Mesenteric fat pad (tissue), 1 donor: ENCODE results near the gene SLC25A33. TPM values are rescaled to one million over a fixed set of nuclear protein-coding genes. Genes with fewer than 3 reads are reported as not detected.
"Not testable (repeated sequence)": the region's sequence is repeated elsewhere in the genome, so short reads cannot be mapped to it uniquely, and the experiment has no call there.

Experiments used
- DNase-seq: peaks from one replicate; pipeline ENCODE4 v3.0.0-alpha.2; 2020; ENCODE audit warnings: low spot score
- total RNA-seq: library from RNA; stranded (reverse); fragmentation: NEBNext Ultra II Directional; extraction: Animal tissue kit (Norgen Biotek cat#: 25700); gene quantifications from one replicate; pipeline ENCODE4 v1.2.1, GENCODE V29; 2021
- donor health status: DM: yes; HTN: yes; CAD: no.

SLC25A33 gene
- total RNA-seq, 1 donor from 2014 or later = 7.5 TPM

GRCh38 chr1:9538669-9539164 is 548 bp upstream of the SLC25A33 start:
- no peak for DNase-seq

DNA sequence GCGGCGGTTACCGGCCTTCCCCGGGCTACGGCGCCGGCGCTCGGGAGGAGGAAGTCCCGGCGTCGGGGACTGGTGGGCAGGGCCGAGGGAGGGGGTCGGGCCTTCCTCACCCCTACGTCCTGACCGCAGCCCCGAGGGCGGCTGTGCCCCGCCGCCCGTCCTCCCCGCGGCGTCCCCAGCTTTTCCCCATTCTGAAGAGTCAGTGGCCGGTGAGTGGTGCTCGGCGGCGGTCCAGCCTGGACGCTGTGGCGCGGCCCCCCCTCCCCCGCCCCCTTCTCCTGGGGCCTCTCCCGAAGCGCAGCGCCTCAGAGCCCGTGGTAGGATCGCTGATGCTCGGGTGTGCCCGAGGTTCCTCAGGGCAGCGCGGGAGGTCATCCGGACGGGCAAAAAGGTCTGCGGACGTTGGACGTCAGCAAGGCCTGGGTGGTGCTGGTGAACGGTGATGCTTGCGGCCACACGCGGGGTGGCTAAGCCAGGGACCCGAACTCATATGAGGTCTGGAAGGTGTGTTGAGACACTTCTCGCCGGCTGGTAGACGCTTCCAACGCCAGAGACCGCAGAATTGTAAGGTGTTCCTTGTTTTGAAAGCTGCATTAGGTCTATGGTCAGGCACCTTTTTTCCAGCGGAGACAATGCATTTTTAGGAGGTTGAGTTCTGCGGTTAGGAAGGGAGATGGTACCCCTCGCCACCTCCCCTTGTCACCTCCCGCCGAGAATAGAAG is 725 bp downstream of the SLC25A33 start:
- DNase-seq = no peak

- DNase-seq = no peak
These were observed 3.2 kb downstream of the SLC25A33 start for GRCh38 chr1:9542430-9542829.

- no peak for DNase-seq
These were observed 5.7 kb downstream of the SLC25A33 start for GRCh38 chr1:9544926-9545325.

DNA sequence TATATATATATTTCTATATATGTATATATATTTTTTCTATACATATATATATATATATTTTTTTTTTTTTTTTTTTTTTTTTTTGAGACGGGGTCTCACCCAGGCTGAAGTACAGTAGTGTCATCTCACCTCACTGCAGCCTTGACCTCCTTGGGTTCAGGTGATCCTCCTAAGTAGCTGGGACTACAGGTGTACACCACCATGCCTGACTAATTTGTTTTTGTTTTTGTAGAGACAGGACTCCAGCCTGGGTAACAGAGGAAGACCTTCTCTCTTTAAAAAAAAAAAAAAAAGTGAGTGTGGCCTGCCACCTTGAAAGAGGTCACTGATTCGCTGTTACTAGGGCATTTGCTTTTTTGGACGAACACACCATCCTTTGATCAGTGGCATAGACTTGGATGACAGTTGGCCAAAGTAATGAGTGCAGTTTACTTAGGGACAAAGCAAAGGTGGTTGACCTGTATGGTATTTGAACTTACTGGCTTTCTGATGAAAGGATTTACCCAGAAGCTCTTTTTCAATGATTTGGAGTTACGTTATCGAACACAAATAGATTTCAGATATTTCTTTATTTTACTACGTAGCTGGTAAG is 10.8 kb downstream of the SLC25A33 start:
- DNase-seq = no peak

DNA sequence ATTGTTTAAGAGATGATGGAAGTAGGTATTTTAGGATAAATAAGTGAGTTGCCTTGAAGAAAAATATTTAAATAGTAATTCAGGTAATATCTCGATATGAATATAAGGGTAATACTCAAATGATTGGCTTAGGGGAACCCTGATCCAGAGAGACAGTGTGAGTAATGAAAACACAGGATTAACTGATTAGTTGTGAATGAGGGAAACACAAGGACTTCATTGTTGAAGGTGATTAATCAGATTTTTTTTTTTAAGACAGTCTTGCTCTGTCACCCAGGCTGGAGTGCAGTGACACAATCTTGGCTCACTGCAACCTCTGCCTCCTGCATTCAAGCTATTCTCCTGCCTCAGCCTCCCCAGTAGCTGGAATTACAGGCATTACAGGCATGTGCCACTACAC is 12.7 kb downstream of the SLC25A33 start:
- no peak for DNase-seq

DNA sequence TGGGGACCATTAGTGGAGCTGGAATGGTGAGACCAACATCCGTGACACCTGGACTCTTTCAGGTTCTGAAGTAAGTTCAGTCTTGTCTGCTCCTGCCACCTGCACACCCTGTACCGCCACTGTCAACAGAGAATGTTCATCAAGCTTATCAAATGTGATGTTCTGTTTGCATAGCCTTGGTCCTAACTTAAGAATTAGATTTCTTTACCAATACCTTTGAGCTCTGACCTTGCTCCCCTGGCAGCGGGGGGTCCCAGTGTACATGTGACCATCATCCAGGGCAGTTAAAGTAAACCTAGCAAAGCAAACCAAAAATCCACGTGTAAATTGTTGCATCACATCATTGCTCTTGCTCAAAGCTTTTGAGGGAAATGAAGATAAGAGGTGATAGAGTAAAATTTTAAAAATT is 14.5 kb downstream of the SLC25A33 start:
- DNase-seq = no peak

DNA sequence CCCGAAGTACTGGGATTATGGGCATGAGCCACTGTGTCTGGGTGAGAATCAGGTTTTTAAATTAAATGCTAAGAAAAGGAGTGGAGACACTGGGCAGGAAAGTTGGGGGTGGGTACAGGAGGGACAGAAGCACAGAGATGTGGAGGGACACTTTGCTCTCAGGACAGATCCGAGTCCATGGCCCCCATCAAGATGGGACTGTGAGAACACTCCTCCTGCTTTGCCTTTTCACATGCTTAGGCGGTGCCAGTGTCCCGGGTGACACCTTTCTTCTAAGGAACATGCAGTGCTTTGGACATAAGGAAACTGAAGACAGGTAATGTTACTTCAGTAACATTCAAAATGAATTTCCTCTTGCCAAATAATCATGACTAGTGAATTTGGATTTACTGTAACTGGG is 16.7 kb downstream of the SLC25A33 start:
- peak; percentile 3 for DNase-seq

DNA sequence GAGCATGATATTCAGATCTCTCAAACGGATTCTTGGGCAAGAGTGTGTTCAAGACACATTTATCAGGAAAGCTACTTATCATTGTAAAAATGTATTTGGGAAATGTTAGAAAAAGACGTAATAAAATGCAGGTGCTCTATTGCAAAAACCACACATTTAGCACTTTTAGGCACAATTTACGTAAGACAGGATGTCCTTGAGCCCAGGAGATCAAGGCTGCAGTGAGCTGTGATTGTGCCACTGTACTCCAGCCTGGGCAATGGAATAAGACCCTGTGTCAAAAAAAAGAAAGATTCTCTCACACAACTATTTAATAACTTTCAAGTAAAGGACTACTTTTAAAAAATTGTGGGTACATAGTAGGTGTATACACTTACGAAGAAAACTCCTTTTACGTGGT is 18.4 kb downstream of the SLC25A33 start:
- no peak for DNase-seq

DNA sequence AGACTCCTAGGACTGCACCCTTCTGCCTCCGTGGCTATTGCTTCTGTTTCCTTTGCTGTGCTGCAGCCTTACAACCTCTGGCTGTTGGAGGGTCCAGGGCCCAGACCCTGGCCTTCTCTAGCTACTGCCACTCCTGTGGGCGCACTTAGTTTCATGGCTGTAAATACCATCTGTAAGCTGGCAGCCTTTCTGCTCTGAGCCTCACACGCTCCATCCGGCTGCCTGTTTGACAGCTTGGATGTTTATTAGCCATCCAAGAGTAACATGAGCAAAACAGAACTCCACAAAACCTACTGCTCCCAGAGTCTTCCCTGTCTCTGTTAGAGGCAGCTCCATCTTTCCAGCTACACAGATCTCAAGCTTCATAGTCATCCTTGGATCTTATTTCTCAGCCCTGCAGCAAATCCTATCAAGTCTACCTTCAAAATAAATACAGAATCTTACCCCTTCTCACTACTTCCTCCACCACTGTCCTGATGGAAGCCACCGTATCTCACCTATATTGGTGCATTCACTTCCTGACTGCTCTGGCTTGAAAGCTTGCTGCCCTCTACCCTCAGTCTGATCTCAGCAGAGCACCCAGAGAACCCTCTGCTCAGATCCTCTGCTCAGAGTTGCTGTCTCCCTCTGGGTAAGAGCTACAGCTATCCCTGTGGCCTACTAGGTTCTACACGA is 19.1 kb downstream of the SLC25A33 start:
- no peak for DNase-seq

GRCh38 chr1:9558946-9559545 is 19.8 kb downstream of the SLC25A33 start:
- DNase-seq = no peak

GRCh38 chr1:9559673-9560072 is 20.4 kb downstream of the SLC25A33 start:
- DNase-seq = no peak

DNA sequence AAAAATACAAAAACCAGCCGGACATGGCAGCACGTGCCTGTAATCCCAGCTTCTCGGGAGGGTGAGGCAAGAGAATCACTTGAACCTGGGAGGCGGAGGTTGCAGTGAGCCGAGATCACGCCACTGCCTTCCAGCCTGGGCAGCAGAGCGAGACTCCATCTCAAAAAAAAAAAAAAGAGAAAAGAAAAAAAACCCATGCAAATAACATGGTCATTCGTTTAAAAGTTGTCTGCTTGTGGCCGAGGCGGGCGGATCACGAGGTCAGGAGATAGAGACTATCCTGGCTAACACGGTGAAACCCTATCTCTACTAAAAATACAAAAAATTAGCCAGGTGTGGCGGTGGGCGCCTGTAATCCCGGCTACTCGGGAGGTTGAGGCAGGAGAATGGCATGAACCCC is 20.8 kb downstream of the SLC25A33 start:
- DNase-seq = not testable (repeated sequence)

DNA sequence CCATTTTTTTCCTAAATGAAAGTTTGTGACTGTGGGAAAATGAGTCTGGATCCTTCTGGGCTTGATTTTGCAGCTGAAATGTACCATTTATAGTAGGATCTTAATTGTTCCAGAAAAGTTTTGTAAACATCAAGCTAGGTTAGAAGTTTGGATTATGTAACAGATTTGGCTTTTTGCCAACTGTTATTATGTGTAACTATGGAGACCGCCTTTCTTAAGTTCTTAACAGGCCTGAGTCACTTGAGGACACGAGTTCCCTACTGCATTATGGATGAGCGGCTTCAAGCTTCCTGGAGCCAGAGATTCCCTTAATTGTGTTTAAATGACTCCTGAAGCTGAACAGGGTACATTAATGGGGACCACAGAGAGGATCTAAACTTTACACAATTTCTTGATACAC is 22.2 kb downstream of the SLC25A33 start:
- no peak for DNase-seq

DNA sequence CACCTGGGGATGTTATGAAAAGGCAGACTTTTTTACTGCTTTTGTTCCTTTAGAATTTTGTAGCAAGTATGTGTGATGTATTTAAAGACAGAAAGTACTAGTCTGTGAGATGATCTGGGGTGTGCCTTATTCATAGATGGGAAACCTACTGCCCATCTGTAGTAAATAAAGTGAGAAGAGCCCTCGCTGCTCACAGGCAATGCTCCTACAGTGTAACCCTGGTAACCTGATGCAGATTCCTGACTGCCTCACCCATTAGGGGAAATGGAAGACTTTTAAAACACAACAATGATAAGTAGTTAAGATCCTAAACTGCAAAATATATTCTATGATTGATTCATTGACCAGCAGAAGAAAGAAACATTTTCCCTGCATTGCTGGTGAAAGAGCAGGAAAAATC is 30.0 kb downstream of the SLC25A33 start:
- no peak for DNase-seq

GRCh38 chr1:9570886-9571529 is 31.7 kb downstream of the SLC25A33 start:
- DNase-seq = not testable (repeated sequence)

DNA sequence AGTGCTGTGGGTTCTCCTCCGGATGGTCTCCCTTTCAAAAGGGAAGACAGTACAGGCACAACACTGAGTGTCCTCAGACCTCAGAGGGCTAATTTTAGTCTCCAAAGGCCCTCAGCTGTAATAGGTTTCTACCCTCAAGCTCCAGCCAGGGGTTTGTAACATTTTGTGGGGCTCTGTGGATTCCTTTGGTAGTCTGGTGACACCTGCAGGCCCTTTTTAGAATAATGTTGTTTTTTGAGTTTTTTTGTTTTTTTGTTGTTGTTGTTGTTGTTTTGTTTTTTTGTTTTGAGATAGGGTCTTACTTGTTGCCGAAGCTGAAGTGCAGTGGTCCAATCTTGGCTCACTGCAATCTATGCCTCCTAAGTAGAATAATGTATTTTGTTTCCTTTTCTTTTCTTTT is 34.5 kb downstream of the SLC25A33 start:
- DNase-seq = no peak

GRCh38 chr1:9575486-9575885 is 36.2 kb downstream of the SLC25A33 start:
- no peak for DNase-seq

- no peak for DNase-seq
These were observed 37.6 kb downstream of the SLC25A33 start for GRCh38 chr1:9576903-9577302.

DNA sequence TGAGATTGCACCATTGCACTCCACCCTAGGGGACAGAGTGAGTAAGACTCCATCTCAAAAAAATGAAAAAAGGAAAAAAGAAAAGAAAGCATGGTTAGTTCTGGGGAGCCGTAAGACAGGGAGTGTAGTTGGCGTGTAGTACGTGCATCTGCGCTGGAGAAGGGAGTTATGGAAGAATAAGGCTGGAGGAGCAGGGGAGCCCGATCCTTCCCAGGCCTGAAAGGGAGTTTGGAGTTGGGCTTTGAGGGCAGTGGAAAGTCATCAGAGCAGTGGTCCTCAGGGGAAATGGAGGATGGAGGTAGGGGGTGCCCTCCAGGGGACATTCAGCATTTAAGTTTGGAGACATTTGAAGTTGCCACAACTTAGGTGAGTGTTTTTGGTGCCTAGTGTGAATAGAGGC is 38.2 kb downstream of the SLC25A33 start:
- DNase-seq = no peak

DNA sequence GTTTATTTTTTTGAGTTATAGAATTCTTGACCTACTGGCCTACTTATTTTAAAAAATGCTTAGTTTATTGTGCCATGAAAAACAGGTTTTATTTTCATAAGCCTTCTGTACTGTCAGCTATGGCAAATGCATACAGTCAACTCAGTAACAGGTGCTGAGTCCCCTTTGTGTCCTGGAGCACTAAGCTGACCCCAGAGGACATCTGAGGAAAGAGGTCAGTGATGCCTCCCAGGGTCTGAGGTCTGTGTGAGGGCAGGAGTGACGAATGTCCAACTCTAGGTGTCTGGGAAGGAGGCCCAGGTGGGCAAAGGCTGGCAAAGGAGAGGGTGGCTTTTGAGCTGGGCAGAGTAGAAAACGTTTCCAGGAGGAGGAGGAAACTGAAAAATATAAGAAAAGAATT is 41.7 kb downstream of the SLC25A33 start:
- DNase-seq = no peak
